ENCODE results near the gene KCNC4.

DNA sequence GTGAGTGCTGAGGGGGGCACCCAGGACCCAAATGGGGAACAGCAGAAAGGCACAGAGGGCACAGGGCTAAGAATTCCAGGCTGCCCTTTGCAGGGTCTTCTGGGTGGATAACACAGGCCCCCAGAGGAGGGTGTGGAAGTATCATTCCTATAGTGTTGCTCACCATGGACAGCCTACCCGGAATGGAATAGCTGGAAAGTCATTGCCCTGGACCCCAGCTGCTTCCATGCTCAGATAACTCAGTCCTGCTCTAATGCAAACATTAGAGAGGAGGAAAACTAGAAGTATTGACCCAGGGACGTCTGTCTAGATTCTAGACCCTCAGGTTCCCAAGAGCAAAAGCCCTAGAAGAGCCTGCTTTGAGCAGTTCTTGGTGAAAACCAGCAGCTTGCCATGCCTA lies 35.2 kb upstream of the KCNC4 start:
- TF ChIP-seq, protein P1, sequence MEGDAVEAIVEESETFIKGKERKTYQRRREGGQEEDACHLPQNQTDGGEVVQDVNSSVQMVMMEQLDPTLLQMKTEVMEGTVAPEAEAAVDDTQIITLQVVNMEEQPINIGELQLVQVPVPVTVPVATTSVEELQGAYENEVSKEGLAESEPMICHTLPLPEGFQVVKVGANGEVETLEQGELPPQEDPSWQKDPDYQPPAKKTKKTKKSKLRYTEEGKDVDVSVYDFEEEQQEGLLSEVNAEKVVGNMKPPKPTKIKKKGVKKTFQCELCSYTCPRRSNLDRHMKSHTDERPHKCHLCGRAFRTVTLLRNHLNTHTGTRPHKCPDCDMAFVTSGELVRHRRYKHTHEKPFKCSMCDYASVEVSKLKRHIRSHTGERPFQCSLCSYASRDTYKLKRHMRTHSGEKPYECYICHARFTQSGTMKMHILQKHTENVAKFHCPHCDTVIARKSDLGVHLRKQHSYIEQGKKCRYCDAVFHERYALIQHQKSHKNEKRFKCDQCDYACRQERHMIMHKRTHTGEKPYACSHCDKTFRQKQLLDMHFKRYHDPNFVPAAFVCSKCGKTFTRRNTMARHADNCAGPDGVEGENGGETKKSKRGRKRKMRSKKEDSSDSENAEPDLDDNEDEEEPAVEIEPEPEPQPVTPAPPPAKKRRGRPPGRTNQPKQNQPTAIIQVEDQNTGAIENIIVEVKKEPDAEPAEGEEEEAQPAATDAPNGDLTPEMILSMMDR (IDR thresholded peaks at IDR 0.05): no peak
- no peak for TF ChIP-seq EP300 (IDR thresholded peaks at IDR 0.05)

All from ovary (tissue), 3 donors.